ENCODE results near the gene STIM2.
"Not testable (repeated sequence)": the region's sequence is repeated elsewhere in the genome, so short reads cannot be mapped to it uniquely, and the experiment has no call there.

STIM2 gene

DNA sequence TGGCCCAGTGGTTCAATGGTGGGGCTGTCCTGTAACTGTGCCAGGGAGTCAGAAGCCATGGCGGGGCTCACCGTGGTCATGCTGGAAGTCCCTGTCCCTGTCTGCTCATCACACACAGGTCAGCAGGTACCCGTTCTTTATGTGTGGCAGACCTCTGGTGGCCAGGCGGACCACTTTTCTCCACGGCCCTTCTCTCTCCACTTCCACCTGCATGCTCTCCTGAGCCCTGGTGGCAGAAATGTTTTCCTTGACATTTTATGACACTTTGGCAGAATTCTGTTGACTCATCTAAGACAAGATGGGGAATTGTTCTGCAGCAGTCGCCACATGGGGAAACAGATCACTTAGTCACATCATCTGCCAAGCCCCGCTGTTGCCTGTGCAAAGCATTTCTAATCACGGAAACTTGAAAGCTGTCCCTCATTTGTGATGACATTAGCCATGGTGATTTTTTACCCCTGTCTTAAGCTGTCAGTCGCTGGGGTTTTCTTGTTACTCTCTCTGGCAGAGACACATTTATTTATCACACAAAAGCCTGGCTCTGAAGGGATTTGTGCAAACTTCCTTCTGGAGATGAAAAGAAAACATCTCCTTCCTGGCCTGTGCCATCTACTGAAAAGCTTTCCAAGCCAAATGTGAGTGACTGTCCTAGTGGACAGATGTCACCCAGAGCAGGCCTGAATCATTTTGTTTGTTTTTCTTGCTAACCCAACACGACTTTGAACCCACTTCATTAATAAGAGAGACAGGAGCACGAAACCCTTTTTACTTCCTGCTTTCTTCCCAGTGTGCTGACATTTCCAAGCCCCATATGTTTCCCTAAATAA, 38.8 kb upstream of the STIM2 start:
- Histone ChIP-seq H3K9me3 (ENCODE audit: control insufficient read depth in 2 of 2, low read length in 2 of 2) (no peaks in the 10 kb centered on the region), H3K9ac (ENCODE audit: low read length in 2 of 2) (no peak overlapping the region), H3K27me3 (ENCODE audit: control insufficient read depth in 1 of 2, insufficient read depth in 2 of 2, low read length in 2 of 2) (peaks cover 0 to 2% of the 10 kb centered on the region in 2 donors), H3K4me3 (ENCODE audit: low read length in 2 of 2) (no peak overlapping the region), H3K4me1 (ENCODE audit: control insufficient read depth, insufficient read depth, low read length) (no peaks in the 10 kb centered on the region), H3K27ac (ENCODE audit: low read length) (no peak overlapping the region), H3K36me3 (ENCODE audit: control insufficient read depth in 2 of 2, insufficient read depth in 2 of 2, low read length in 2 of 2) (no peaks in the 10 kb centered on the region)

- no peaks in the 10 kb centered on the region for H3K4me1 ChIP-seq (ENCODE audit: control insufficient read depth, insufficient read depth, low read length)
- H3K27me3 ChIP-seq (ENCODE audit: control insufficient read depth in 1 of 2, insufficient read depth in 2 of 2, low read length in 2 of 2): no peaks in the 10 kb centered on the region
- H3K9ac ChIP-seq (ENCODE audit: low read length in 2 of 2): no peak overlapping the region
- H3K27ac ChIP-seq (ENCODE audit: low read length): no peak overlapping the region
- no peak overlapping the region for H3K4me3 ChIP-seq (ENCODE audit: low read length in 2 of 2)
- no peaks in the 10 kb centered on the region for H3K9me3 ChIP-seq (ENCODE audit: control insufficient read depth in 2 of 2, low read length in 2 of 2)
- no peaks in the 10 kb centered on the region for H3K36me3 ChIP-seq (ENCODE audit: control insufficient read depth in 2 of 2, insufficient read depth in 2 of 2, low read length in 2 of 2)
Observed at GRCh38 chr4:26822546-26822945, 38.1 kb upstream of the STIM2 start.

- not testable (repeated sequence) for H3K27ac ChIP-seq (ENCODE audit: low read length); H3K9ac ChIP-seq (ENCODE audit: low read length in 2 of 2); H3K4me1 ChIP-seq (ENCODE audit: control insufficient read depth, insufficient read depth, low read length); H3K27me3 ChIP-seq (ENCODE audit: control insufficient read depth in 1 of 2, insufficient read depth in 2 of 2, low read length in 2 of 2); H3K4me3 ChIP-seq (ENCODE audit: low read length in 2 of 2); H3K36me3 ChIP-seq (ENCODE audit: control insufficient read depth in 2 of 2, insufficient read depth in 2 of 2, low read length in 2 of 2); H3K9me3 ChIP-seq (ENCODE audit: control insufficient read depth in 2 of 2, low read length in 2 of 2)
Observed at GRCh38 chr4:26822974-26823373, 37.7 kb upstream of the STIM2 start.

DNA sequence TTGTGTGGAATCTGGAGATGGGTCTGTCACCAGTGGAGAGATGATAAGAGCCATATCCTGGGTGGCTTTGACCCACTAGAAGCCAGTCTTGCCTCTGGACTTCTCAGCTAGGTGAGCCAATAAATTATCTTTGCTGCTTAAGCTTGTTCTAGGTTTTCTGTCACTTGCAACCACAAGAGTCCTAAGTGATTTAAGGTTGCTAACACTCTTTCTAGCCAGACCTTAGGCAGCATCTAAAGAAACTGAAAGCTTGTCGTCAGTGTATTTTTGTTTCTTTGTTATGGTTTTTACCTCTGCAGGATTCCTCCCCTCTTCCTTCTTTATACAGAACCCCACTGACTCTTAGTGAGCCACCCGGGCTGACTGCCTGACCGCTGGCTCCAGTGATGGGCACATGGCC, 37.1 kb upstream of the STIM2 start:
- H3K9me3 ChIP-seq (ENCODE audit: control insufficient read depth in 2 of 2, low read length in 2 of 2): no peaks in the 10 kb centered on the region
- H3K4me3 ChIP-seq (ENCODE audit: low read length in 2 of 2): no peak overlapping the region
- no peaks in the 10 kb centered on the region for H3K27me3 ChIP-seq (ENCODE audit: control insufficient read depth in 1 of 2, insufficient read depth in 2 of 2, low read length in 2 of 2)
- no peak overlapping the region for H3K9ac ChIP-seq (ENCODE audit: low read length in 2 of 2)
- H3K27ac ChIP-seq (ENCODE audit: low read length): no peak overlapping the region
- H3K36me3 ChIP-seq (ENCODE audit: control insufficient read depth in 2 of 2, insufficient read depth in 2 of 2, low read length in 2 of 2): no peaks in the 10 kb centered on the region
- H3K4me1 ChIP-seq (ENCODE audit: control insufficient read depth, insufficient read depth, low read length): no peaks in the 10 kb centered on the region

DNA sequence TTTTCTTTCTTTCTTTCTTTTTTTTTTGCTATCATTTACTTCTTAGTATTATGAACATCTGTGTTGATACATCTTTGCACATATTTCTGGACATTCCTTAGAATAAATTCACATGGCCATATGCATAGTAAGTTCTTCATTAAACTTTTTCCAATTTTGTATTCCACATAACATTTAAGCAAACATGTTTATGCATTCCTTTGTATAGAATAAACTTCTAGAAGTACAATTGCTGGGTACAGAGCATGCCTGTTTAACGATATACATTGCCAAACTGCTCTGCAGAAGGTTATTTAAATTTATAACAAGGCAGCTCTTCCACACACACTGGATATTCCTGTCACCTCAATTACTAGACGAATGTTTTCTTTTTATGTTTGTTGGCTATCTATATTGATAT, 36.0 kb upstream of the STIM2 start:
- Histone ChIP-seq H3K4me3 (ENCODE audit: low read length in 2 of 2) (no peak overlapping the region), H3K27ac (ENCODE audit: low read length) (no peak overlapping the region), H3K36me3 (ENCODE audit: control insufficient read depth in 2 of 2, insufficient read depth in 2 of 2, low read length in 2 of 2) (no peaks in the 10 kb centered on the region), H3K9ac (ENCODE audit: low read length in 2 of 2) (no peak overlapping the region), H3K4me1 (ENCODE audit: control insufficient read depth, insufficient read depth, low read length) (no peaks in the 10 kb centered on the region), H3K27me3 (ENCODE audit: control insufficient read depth in 1 of 2, insufficient read depth in 2 of 2, low read length in 2 of 2) (no peaks in the 10 kb centered on the region), H3K9me3 (ENCODE audit: control insufficient read depth in 2 of 2, low read length in 2 of 2) (no peaks in the 10 kb centered on the region)

DNA sequence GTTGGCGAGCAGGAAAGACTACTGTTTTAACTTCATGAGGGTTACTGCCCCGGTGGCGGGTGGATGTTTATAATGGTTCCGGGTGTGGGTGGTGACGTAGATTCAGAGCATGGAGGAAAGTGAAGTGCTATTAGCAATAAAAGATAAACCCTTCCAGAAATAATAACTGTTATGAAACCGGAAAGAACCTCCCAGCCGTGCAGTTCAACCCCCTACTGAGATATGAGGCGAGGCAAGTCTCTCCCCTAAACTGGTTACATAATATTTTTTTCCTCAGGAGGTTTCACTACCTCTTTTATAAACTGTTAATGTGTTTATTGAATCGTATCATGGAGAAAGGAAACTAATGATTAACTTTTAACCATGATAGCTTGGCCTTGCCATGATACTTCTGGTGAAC, 33.9 kb upstream of the STIM2 start:
- no peaks in the 10 kb centered on the region for H3K9me3 ChIP-seq (ENCODE audit: control insufficient read depth in 2 of 2, low read length in 2 of 2)
- no peaks in the 10 kb centered on the region for H3K27me3 ChIP-seq (ENCODE audit: control insufficient read depth in 1 of 2, insufficient read depth in 2 of 2, low read length in 2 of 2)
- H3K27ac ChIP-seq (ENCODE audit: low read length): no peak overlapping the region
- H3K36me3 ChIP-seq (ENCODE audit: control insufficient read depth in 2 of 2, insufficient read depth in 2 of 2, low read length in 2 of 2): no peaks in the 10 kb centered on the region
- H3K9ac ChIP-seq (ENCODE audit: low read length in 2 of 2): no peak overlapping the region
- H3K4me3 ChIP-seq (ENCODE audit: low read length in 2 of 2): no peak overlapping the region
- H3K4me1 ChIP-seq (ENCODE audit: control insufficient read depth, insufficient read depth, low read length): no peaks in the 10 kb centered on the region

- not testable (repeated sequence) for H3K27ac ChIP-seq (ENCODE audit: low read length); H3K9ac ChIP-seq (ENCODE audit: low read length in 2 of 2); H3K4me1 ChIP-seq (ENCODE audit: control insufficient read depth, insufficient read depth, low read length); H3K36me3 ChIP-seq (ENCODE audit: control insufficient read depth in 2 of 2, insufficient read depth in 2 of 2, low read length in 2 of 2); H3K4me3 ChIP-seq (ENCODE audit: low read length in 2 of 2); H3K9me3 ChIP-seq (ENCODE audit: control insufficient read depth in 2 of 2, low read length in 2 of 2); H3K27me3 ChIP-seq (ENCODE audit: control insufficient read depth in 1 of 2, insufficient read depth in 2 of 2, low read length in 2 of 2)
Observed at GRCh38 chr4:26827336-26827735, 33.3 kb upstream of the STIM2 start.

GRCh38 chr4:26827798-26828197, 32.8 kb upstream of the STIM2 start:
- no peak overlapping the region for H3K4me3 ChIP-seq (ENCODE audit: low read length in 2 of 2)
- no peaks in the 10 kb centered on the region for H3K9me3 ChIP-seq (ENCODE audit: control insufficient read depth in 2 of 2, low read length in 2 of 2)
- no peaks in the 10 kb centered on the region for H3K36me3 ChIP-seq (ENCODE audit: control insufficient read depth in 2 of 2, insufficient read depth in 2 of 2, low read length in 2 of 2)
- H3K9ac ChIP-seq (ENCODE audit: low read length in 2 of 2): no peak overlapping the region
- H3K4me1 ChIP-seq (ENCODE audit: control insufficient read depth, insufficient read depth, low read length): no peaks in the 10 kb centered on the region
- H3K27me3 ChIP-seq (ENCODE audit: control insufficient read depth in 1 of 2, insufficient read depth in 2 of 2, low read length in 2 of 2): no peaks in the 10 kb centered on the region
- H3K27ac ChIP-seq (ENCODE audit: low read length): no peak overlapping the region

DNA sequence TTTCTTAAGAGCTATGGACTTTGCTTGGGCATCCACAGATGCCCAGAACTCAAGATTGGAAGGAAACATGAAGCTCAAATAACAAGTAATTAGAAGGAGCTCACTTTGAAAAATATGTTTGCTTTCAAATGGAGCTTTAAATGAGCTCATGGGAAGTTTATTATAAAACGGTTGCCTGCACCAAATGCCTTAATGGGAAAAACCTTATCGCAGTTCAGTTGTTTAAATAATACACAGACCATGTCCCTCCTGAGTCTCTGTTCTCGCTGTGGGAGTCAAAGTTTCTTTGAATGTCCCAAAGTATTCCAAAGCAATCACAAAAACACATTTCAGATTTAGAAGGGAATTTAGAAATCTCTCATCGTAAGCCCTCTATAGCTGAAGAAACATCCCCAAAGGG, 31.6 kb upstream of the STIM2 start:
- no peaks in the 10 kb centered on the region for H3K9me3 ChIP-seq (ENCODE audit: control insufficient read depth in 2 of 2, low read length in 2 of 2)
- no peaks in the 10 kb centered on the region for H3K36me3 ChIP-seq (ENCODE audit: control insufficient read depth in 2 of 2, insufficient read depth in 2 of 2, low read length in 2 of 2)
- H3K4me3 ChIP-seq (ENCODE audit: low read length in 2 of 2): no peak overlapping the region
- H3K4me1 ChIP-seq (ENCODE audit: control insufficient read depth, insufficient read depth, low read length): no peaks in the 10 kb centered on the region
- no peak overlapping the region for H3K27ac ChIP-seq (ENCODE audit: low read length)
- H3K9ac ChIP-seq (ENCODE audit: low read length in 2 of 2): no peak overlapping the region
- no peaks in the 10 kb centered on the region for H3K27me3 ChIP-seq (ENCODE audit: control insufficient read depth in 1 of 2, insufficient read depth in 2 of 2, low read length in 2 of 2)

DNA sequence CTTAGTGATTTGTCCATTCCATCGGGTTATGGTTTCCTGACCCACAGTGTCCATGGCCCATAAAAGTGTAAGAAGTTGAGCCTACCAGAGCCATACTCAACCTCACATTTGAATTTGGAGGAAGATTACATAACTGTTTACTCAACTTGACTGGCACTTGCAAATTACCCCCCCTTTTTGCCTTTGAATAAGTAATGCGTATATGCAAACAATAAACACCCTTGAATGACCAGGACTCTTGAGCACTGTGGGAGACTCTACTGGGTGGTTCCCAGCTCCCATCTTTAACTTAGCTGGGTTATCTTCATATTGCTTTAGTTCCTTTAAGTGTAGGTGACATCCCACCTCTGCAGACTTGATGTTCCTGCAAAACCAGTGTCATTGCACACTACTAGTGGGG, 30.6 kb upstream of the STIM2 start:
- Histone ChIP-seq H3K27ac (ENCODE audit: low read length) (no peak overlapping the region), H3K9ac (ENCODE audit: low read length in 2 of 2) (no peak overlapping the region)

GRCh38 chr4:26830701-26831100, 29.9 kb upstream of the STIM2 start:
- Histone ChIP-seq H3K27me3 (ENCODE audit: control insufficient read depth in 1 of 2, insufficient read depth in 2 of 2, low read length in 2 of 2) (no peaks in the 10 kb centered on the region), H3K9ac (ENCODE audit: low read length in 2 of 2) (no peak overlapping the region), H3K4me3 (ENCODE audit: low read length in 2 of 2) (no peak overlapping the region), H3K36me3 (ENCODE audit: control insufficient read depth in 2 of 2, insufficient read depth in 2 of 2, low read length in 2 of 2) (no peaks in the 10 kb centered on the region), H3K9me3 (ENCODE audit: control insufficient read depth in 2 of 2, low read length in 2 of 2) (peaks cover 0 to 9% of the 10 kb centered on the region in 2 donors), H3K4me1 (ENCODE audit: control insufficient read depth, insufficient read depth, low read length) (no peaks in the 10 kb centered on the region), H3K27ac (ENCODE audit: low read length) (no peak overlapping the region)

More for the DNA sequence above, 30.6 kb upstream of the STIM2 start:
- H3K9me3 ChIP-seq (ENCODE audit: control insufficient read depth in 2 of 2, low read length in 2 of 2): peaks cover 0 to 4% of the 10 kb centered on the region in 2 donors
- H3K4me3 ChIP-seq (ENCODE audit: low read length in 2 of 2): no peak overlapping the region
- no peaks in the 10 kb centered on the region for H3K4me1 ChIP-seq (ENCODE audit: control insufficient read depth, insufficient read depth, low read length)
- no peaks in the 10 kb centered on the region for H3K36me3 ChIP-seq (ENCODE audit: control insufficient read depth in 2 of 2, insufficient read depth in 2 of 2, low read length in 2 of 2)
- no peaks in the 10 kb centered on the region for H3K27me3 ChIP-seq (ENCODE audit: control insufficient read depth in 1 of 2, insufficient read depth in 2 of 2, low read length in 2 of 2)

Measured in stomach smooth muscle (tissue), 2 donors.